HG03457 (cell line): ENCODE data around the gene FBXO9.
"Not testable (repeated sequence)": the region's sequence is repeated elsewhere in the genome, so short reads cannot be mapped to it uniquely, and the experiment has no call there.

ENCODE experiments used
- ATAC-seq: cut with Tn5 transposase; IDR thresholded peaks from one replicate; pipeline ENCODE4 v1.9.1; 2021; ENCODE audit warnings: moderate number of reproducible peaks; ENCODE audit not compliant: unreplicated experiment

Gene FBXO9

GRCh38 chr6:53045891-53046673 lies 19.1 kb upstream of the FBXO9 start:
- ATAC-seq: no peak

GRCh38 chr6:53048431-53049195 lies 16.6 kb upstream of the FBXO9 start:
- ATAC-seq: peak; percentile 96

GRCh38 chr6:53049415-53049814 lies 15.8 kb upstream of the FBXO9 start:
- ATAC-seq: no peak

GRCh38 chr6:53052152-53052551 lies 13.1 kb upstream of the FBXO9 start:
- ATAC-seq: not testable (repeated sequence)

GRCh38 chr6:53054532-53054931 lies 10.7 kb upstream of the FBXO9 start:
- ATAC-seq: no peak

- ATAC-seq: no peak
Observed at GRCh38 chr6:53055873-53056272, 9.3 kb upstream of the FBXO9 start.

GRCh38 chr6:53056273-53056672 lies 8.9 kb upstream of the FBXO9 start:
- no peak for ATAC-seq

- ATAC-seq: no peak
Observed at GRCh38 chr6:53058388-53059195, 6.6 kb upstream of the FBXO9 start.

GRCh38 chr6:53059648-53060589 lies 5.3 kb upstream of the FBXO9 start:
- ATAC-seq: no peak

- ATAC-seq: no peak
Observed at GRCh38 chr6:53062169-53062539, 3.0 kb upstream of the FBXO9 start.

- ATAC-seq: not testable (repeated sequence)
Observed at GRCh38 chr6:53064255-53064654, 949 bp upstream of the FBXO9 start.

- ATAC-seq: peak; percentile 73
Observed at GRCh38 chr6:53064726-53065265, 408 bp upstream of the FBXO9 start.

GRCh38 chr6:53066077-53066417 lies 843 bp downstream of the FBXO9 start:
- no peak for ATAC-seq

GRCh38 chr6:53066874-53067706 lies 1.9 kb downstream of the FBXO9 start:
- no peak for ATAC-seq

GRCh38 chr6:53067849-53068361 lies 2.7 kb downstream of the FBXO9 start:
- no peak for ATAC-seq

GRCh38 chr6:53069427-53069826 lies 4.2 kb downstream of the FBXO9 start:
- no peak for ATAC-seq

- peak; percentile 61 for ATAC-seq
Observed at GRCh38 chr6:53070806-53071205, 5.6 kb downstream of the FBXO9 start.

- no peak for ATAC-seq
Observed at GRCh38 chr6:53074347-53074746, 9.1 kb downstream of the FBXO9 start.

- ATAC-seq: no peak
Observed at GRCh38 chr6:53080813-53081212, 15.6 kb downstream of the FBXO9 start.
